ENCODE measurements around the gene SLC4A7.
"Not testable (repeated sequence)": the region's sequence is repeated elsewhere in the genome, so short reads cannot be mapped to it uniquely, and the experiment has no call there.

The SLC4A7 gene

DNA sequence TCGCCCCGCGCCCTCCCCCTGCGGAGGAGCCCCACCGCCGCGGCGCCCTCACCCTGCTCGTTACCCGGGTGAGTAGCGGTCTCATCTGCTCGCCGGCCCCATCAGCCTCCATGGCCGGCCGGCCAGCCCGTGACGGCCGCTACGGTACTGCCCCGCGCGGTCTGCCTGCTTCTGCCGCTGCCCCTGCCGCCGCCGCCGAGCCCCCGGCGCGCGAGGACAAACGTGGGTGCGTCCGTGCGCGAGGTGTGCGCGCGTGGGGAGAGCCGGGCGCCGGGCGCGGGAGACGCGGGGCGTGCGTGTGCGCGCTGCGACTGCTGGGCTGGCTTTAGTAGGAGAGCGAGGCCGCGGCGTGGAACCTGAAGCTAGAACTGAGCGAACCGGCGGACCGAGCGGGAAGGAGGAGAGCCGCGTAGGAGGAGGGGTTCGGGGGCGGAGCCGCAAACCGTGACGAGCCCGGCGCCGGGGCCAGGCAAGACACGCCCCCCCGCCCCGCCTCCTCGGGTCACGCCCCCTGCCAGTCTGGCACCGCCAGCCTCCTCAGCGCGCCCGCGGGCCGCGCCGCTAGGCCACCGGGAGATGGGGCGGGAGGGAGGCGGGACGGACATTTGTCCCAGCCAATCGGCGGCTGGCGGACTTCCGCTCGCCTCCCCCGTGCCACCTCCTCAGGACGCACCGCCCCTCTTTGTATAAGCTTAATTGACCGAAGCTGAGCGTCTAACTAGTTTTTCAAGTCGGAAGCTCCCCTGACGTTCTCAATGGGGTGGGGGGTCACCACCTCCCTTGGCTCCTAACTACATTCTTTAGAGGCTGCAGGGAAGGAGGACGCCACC is at the start of gene SLC4A7:
SLC4A7 (minus strand) TSS at position 370 of the 830 bp plus-strand sequence; CDS start at position 112, 258 bp downstream.
- H3K27ac Mint-ChIP-seq, result peak within 1 kb of the TSS; percentile 87
- H3K4me3 Mint-ChIP-seq, result peak within 1 kb of the TSS; percentile 97
- H3K9me3 Mint-ChIP-seq (ENCODE audit: low read depth), result no peaks in the 10 kb centered on the region
- H3K4me1 Mint-ChIP-seq (ENCODE audit: low read depth), result peaks cover 37% of the 10 kb centered on the region
- no peaks in the 10 kb centered on the region for H3K36me3 Mint-ChIP-seq
- H3K27me3 Mint-ChIP-seq, result no peaks in the 10 kb centered on the region

DNA sequence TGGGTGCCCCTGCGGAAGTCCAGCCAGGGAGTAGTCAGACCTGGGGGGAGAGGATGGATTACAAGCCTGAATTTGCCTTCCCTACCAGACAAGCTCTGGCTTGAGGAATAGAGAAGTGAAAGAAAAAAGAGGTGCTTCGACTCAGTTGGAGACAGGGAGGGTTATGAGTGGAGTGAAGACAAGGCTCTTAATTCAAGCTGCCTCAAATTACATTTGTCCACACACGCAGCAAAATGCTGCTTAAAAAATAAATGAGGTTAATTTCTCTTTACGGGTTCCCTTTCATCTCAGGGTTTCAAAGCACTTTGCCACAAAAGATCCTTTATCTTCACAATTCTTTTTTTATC is 49.0 kb upstream of the SLC4A7 start:
- Mint-ChIP-seq H3K27ac (no peak overlapping the region), H3K36me3 (no peaks in the 10 kb centered on the region), H3K9me3 (ENCODE audit: low read depth) (no peaks in the 10 kb centered on the region), H3K4me1 (ENCODE audit: low read depth) (peaks cover 11% of the 10 kb centered on the region), H3K4me3 (no peak overlapping the region), H3K27me3 (no peaks in the 10 kb centered on the region)

DNA sequence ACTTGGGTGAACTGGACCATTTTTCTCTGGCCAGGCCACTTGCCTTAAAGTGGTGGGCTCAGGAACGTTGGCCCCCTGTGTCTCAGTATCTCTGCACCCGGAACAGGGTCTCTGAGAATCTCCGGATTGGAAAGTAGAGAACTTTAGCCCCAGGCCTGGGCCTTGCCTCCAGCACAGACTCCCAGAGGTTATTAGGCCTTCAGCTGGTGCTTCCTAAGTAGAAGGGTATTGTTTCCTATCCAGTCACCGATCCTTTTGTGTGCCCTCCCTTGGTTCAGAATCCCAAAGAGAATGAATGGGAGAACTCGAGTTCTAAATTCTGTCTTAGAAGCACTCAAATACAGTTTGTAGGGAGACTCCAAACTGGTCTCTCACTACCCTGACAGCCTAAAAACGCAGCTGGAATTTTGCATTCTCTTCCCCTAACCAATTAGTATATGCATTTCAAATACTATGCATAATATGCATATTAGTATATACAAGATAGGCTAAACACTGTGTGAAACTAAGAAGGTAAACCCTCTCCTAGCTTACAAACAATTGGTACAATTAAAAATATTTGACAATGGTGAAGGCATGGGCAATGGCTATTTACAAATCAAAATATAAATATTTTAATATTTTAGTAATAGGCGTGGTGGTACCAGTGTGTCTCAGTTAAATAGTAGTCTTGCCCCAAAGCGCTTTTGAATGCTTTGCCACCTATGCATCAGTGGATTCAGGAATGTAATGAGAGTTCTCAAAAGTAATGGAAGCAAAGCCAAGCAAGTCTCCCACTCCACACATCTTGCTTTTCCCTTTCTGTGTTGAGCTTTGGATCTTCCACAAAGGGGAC is 48.5 kb upstream of the SLC4A7 start:
- Mint-ChIP-seq H3K27ac (no peak overlapping the region), H3K4me3 (no peak overlapping the region), H3K9me3 (ENCODE audit: low read depth) (no peaks in the 10 kb centered on the region), H3K27me3 (no peaks in the 10 kb centered on the region), H3K4me1 (ENCODE audit: low read depth) (peaks cover 11% of the 10 kb centered on the region), H3K36me3 (no peaks in the 10 kb centered on the region)

DNA sequence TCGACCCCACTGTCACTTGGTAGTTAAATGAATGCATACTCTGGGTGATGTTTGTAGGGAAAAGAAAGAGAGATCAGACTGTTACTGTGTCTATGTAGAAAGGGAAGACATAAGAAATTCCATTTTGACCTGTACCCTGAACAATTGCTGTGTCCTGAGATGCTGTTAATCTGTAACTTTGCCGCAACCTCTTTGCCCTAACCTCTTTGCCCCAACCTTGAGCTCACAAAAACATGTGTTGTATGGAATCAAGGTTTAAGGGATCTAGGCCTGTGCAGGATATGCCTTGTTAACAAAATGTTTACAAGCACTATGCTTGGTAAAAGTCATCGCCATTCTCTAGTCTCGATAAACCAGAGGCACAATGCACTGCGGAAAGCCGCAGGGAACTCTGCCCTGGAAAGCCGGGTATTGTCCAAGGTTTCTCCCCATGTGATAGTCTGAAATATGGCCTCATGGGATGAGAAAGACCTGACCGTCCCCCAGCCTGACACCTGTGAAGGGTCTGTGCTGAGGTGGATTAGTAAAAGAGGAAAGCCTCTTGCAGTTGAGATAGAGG is 47.1 kb upstream of the SLC4A7 start:
- H3K4me3 Mint-ChIP-seq; H3K36me3 Mint-ChIP-seq; H3K27me3 Mint-ChIP-seq; H3K9me3 Mint-ChIP-seq (ENCODE audit: low read depth); H3K27ac Mint-ChIP-seq: not testable (repeated sequence)
- peaks cover 11% of the 10 kb centered on the region for H3K4me1 Mint-ChIP-seq (ENCODE audit: low read depth)

DNA sequence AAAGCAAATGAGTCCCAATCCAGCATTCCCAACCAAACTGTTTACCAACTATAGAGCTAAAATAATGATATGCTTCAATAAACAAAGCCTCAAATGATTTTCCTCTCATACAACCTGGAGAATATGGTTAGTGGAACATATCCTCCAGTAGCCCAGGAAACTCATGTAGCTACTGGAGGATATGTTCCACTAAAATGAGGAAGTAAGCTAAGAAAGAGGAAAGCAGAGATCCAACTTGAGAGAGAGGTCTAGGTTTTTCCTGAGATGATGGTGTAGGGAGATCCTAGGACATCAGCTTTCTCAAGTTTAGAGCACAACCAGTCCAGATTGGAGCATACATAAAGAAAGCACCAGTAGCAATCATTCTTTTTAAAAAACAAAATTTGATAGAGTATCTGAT is 44.6 kb upstream of the SLC4A7 start:
- H3K27ac Mint-ChIP-seq, result no peak overlapping the region
- peaks cover 4% of the 10 kb centered on the region for H3K4me1 Mint-ChIP-seq (ENCODE audit: low read depth)
- no peaks in the 10 kb centered on the region for H3K27me3 Mint-ChIP-seq
- no peaks in the 10 kb centered on the region for H3K36me3 Mint-ChIP-seq
- no peaks in the 10 kb centered on the region for H3K9me3 Mint-ChIP-seq (ENCODE audit: low read depth)
- no peak overlapping the region for H3K4me3 Mint-ChIP-seq

DNA sequence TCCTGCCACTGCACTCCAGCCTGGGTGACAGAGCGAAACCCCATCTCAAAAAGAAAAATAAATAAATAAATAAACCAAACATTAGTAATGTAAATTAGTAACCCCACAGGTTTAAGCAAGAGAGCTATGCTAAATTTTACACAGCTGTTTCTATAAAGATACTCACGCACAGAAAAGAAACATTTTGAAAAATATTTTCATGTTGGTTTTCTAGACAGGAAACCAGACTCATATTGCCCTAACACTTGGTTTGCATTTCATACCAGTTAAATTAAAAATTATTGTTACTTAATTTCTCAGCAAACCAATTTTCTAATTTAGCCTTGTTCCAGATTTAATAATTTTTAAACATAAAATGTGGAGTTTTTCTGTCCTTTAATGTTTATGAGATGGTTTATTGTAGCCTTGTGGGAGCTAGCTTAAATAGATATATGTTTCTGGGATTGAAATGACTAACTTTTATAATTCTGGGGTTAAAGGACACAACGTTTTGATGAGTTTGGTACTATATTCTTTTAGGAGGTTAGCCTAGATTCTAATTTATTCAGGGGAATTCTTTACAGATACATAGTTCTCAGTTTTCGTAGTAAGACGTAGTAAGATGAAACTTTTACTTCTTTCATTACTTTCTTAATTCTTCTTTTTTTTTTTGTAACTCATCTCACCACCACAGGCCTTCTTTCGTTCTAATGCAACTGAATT is 42.6 kb upstream of the SLC4A7 start:
- Mint-ChIP-seq H3K4me1 (ENCODE audit: low read depth) (no peaks in the 10 kb centered on the region), H3K27me3 (no peaks in the 10 kb centered on the region), H3K9me3 (ENCODE audit: low read depth) (no peaks in the 10 kb centered on the region), H3K27ac (no peak overlapping the region), H3K36me3 (no peaks in the 10 kb centered on the region), H3K4me3 (no peak overlapping the region)

DNA sequence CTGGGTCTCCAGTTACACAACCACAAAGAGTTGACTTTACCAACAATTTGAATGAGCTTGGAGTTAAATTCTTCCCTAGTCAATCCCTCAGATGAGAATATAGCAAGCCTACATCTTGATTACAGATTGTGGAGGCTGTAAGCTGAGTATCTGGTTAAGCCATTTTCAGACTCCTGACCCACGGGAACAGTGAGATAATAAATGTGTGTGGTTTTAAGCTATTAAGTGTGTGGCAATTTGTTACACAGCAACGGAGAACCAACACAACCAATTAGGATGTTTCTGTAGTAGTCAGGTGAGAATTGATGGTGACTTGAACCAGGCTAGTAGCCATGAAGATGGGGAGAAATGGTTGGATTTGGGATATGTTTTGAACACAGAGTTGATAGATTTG is 37.7 kb upstream of the SLC4A7 start:
- no peaks in the 10 kb centered on the region for H3K36me3 Mint-ChIP-seq
- H3K9me3 Mint-ChIP-seq (ENCODE audit: low read depth), result no peaks in the 10 kb centered on the region
- H3K4me1 Mint-ChIP-seq (ENCODE audit: low read depth), result no peaks in the 10 kb centered on the region
- no peak overlapping the region for H3K4me3 Mint-ChIP-seq
- H3K27ac Mint-ChIP-seq, result no peak overlapping the region
- H3K27me3 Mint-ChIP-seq, result no peaks in the 10 kb centered on the region

DNA sequence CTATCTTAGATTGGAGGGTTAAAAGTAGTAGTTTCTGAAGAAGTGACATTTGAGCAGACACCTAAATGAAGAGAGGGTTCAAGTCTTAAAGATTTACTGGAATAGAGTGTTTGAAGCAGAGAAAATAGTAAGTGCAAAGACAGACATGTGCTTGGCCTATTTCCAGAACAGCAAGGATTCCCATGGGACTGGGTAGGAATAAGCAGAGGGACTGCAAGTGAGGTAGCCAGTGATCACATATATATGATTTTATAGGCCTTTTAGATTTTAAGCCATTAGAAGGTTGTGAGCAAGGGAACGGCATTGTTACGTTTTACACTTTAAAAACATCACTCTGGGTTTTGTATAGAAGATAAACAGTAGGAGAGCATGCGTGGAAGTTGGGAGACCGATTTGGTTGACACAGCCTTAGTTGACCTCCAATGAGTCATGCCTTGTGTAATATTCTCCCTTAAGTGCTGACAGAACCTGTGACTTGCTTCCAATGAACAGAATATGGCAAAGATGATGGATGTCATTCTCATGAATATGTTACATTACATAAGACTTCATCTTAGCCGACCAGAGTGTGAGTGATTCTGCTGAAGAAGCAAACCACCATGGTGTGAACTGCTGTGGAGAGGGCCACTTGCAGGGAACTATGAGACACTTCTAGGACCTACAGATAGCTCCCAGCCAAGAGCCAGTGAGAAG is 37.1 kb upstream of the SLC4A7 start:
- Mint-ChIP-seq H3K36me3 (no peaks in the 10 kb centered on the region), H3K9me3 (ENCODE audit: low read depth) (no peaks in the 10 kb centered on the region), H3K27me3 (no peaks in the 10 kb centered on the region), H3K27ac (no peak overlapping the region), H3K4me1 (ENCODE audit: low read depth) (no peaks in the 10 kb centered on the region), H3K4me3 (no peak overlapping the region)

DNA sequence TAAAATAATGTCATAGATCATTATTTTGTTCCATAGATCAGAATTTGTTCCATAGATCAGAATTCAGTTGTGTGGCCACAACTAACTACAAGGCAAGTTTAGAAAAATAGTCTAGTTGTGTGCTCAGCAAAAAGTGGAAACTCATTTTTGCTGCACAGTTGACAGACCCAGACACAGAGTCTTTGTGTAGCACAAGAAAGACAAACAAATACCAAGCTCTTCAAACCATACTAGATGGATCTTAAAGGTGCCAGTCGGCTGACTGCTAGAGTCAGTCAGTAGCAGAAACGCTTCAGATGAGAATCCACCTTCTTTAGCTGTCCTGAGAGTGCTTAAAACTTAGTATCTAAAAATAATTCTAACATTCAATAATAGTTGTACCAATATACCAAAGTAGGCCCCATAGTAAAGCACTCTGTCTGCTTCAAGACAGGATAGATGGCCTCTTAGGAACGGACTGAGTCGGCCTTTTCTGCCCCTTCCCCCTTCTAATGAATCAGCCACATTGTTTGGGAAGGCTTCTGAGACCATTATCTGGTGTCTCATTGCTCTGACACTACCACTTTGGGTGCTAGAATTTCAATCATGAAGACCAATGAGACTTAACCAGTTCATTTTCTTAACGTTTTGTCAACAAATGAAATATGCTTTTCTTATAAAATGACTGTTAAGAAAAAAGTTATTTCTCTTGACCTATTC is 27.7 kb upstream of the SLC4A7 start:
- no peak overlapping the region for H3K27ac Mint-ChIP-seq
- no peaks in the 10 kb centered on the region for H3K27me3 Mint-ChIP-seq
- no peaks in the 10 kb centered on the region for H3K36me3 Mint-ChIP-seq
- H3K9me3 Mint-ChIP-seq (ENCODE audit: low read depth), result no peaks in the 10 kb centered on the region
- no peak overlapping the region for H3K4me3 Mint-ChIP-seq
- no peaks in the 10 kb centered on the region for H3K4me1 Mint-ChIP-seq (ENCODE audit: low read depth)

DNA sequence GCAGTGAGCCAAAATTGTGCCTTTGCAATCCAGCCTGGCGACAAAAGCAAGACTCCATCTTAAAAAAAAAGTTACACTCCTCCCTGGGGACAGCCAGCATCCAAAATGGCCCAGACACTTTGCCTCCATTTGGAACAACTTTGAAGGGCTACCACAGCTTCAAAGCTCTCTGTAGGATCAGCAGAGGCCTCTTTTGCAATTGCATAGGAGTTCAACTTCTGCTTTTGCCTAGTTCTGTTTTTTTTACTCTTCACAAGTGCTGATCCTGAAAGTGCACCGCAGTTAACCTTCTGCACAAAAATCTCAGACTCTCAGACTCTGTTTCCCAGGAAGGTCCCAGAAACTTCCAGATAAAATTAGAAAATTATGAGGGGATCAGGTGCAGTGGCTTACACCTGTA is 25.2 kb upstream of the SLC4A7 start:
- Mint-ChIP-seq H3K36me3 (no peaks in the 10 kb centered on the region), H3K4me3 (no peak overlapping the region), H3K27me3 (no peaks in the 10 kb centered on the region), H3K27ac (no peak overlapping the region), H3K9me3 (ENCODE audit: low read depth) (no peaks in the 10 kb centered on the region), H3K4me1 (ENCODE audit: low read depth) (no peaks in the 10 kb centered on the region)

DNA sequence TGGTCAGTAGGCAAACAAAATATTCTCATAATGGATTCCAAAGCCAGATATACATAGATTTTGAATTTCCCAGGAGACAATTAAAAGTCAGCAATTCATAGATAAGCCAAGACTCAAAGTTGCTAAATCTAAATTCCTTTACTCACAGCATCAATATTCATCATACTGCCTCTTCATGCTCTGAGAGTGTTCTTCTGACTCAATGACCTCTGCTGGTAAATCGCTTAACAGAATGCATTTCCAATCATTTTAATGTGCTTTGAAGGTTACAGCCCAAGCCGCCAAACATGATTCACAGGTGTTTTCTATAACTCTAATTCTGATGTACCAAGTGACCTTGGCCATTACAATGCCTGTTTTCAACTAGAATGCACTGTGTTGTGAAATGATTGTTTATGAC is 24.2 kb upstream of the SLC4A7 start:
- no peak overlapping the region for H3K4me3 Mint-ChIP-seq
- H3K9me3 Mint-ChIP-seq (ENCODE audit: low read depth), result no peaks in the 10 kb centered on the region
- H3K27me3 Mint-ChIP-seq, result no peaks in the 10 kb centered on the region
- no peak overlapping the region for H3K27ac Mint-ChIP-seq
- H3K36me3 Mint-ChIP-seq, result no peaks in the 10 kb centered on the region
- no peaks in the 10 kb centered on the region for H3K4me1 Mint-ChIP-seq (ENCODE audit: low read depth)

DNA sequence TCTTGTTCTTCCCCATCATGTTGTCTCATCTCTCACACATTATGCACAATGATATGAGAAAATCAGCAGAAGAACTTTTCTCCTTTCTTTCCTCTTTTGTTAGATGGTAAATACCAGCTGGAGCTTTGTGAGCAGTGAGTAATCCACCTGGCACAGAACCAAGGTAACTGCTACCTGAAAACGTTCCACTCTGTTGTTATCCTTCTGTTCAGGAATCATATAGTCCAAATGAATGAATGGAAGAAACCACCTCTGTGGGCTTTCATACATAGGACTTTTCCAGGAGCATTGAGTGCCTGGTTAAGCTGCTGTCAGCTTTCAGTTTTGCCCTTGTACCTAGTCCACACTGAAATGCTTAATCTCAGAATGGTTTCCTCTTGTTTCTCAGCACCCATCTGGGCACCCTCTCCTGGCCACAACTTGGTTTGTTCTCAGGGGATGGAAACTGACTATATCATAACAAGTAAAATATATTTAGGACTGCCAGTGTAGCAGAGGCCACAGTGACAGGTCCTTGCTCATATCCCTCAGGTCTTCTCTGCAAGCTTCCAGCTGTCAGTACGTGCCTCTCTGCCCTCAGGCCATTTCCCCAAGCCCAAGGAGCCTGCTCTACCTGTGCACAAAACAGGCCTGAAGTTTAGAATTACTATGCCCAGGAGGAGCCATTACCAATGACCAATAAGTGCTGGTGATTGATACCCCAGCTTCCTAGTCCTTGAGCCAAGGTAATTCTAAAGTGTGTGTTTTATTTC is 23.5 kb upstream of the SLC4A7 start:
- H3K27me3 Mint-ChIP-seq, result no peaks in the 10 kb centered on the region
- H3K4me3 Mint-ChIP-seq, result no peak overlapping the region
- H3K36me3 Mint-ChIP-seq, result no peaks in the 10 kb centered on the region
- H3K9me3 Mint-ChIP-seq (ENCODE audit: low read depth), result no peaks in the 10 kb centered on the region
- H3K27ac Mint-ChIP-seq, result no peak overlapping the region
- H3K4me1 Mint-ChIP-seq (ENCODE audit: low read depth), result no peaks in the 10 kb centered on the region

DNA sequence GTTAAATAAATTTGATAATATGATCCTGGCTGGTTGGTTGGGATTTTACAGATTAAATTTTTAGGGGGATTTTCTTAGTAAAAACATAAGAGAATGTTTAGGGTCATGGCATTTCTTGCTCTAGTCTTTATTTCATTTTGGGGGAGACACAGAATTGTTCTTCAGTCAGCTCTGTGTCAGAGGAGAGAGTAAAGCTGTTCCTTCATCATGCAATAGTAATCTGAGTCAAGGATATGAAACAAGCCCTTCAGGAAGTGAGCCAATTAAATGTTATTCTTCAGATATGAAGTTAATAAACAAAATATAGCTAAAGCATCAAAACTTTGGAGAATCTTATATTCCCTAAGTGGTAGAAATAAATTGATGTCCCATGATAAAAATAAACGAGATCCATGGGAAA is 22.9 kb upstream of the SLC4A7 start:
- H3K27ac Mint-ChIP-seq, result no peak overlapping the region
- no peaks in the 10 kb centered on the region for H3K27me3 Mint-ChIP-seq
- no peaks in the 10 kb centered on the region for H3K4me1 Mint-ChIP-seq (ENCODE audit: low read depth)
- H3K9me3 Mint-ChIP-seq (ENCODE audit: low read depth), result no peaks in the 10 kb centered on the region
- H3K36me3 Mint-ChIP-seq, result no peaks in the 10 kb centered on the region
- H3K4me3 Mint-ChIP-seq, result no peak overlapping the region

Measured in activated naive CD8-positive, alpha-beta T cell (primary cell).